HG02571 (cell line): ENCODE results near the gene OGDH.
A peak's percentile ranks its signal among the peaks of the same experiment; 100 is the strongest.
"Not testable (repeated sequence)": the region's sequence is repeated elsewhere in the genome, so short reads cannot be mapped to it uniquely, and the experiment has no call there.

Source experiments
- ATAC-seq: cut with Tn5 transposase; IDR thresholded peaks from one replicate; pipeline ENCODE4 v1.9.1; 2021; ENCODE audit warnings: mild to moderate bottlenecking, moderate library complexity; ENCODE audit not compliant: unreplicated experiment

Gene OGDH

GRCh38 chr7:44732971-44733370 lies 126.5 kb downstream of the OGDH start:
- ATAC-seq = not testable (repeated sequence)

- no peak for ATAC-seq
Observed at GRCh38 chr7:44733708-44734481, 127.5 kb downstream of the OGDH start.

GRCh38 chr7:44735403-44736165 lies 129.2 kb downstream of the OGDH start:
- no peak for ATAC-seq

GRCh38 chr7:44736896-44737295 lies 130.5 kb downstream of the OGDH start:
- no peak for ATAC-seq

- ATAC-seq = no peak
Observed at GRCh38 chr7:44738051-44738723, 131.8 kb downstream of the OGDH start.

GRCh38 chr7:44738876-44739665 lies 132.6 kb downstream of the OGDH start:
- ATAC-seq = no peak

GRCh38 chr7:44740055-44740454 lies 133.6 kb downstream of the OGDH start:
- no peak for ATAC-seq

- no peak for ATAC-seq
Observed at GRCh38 chr7:44743750-44744149, 137.3 kb downstream of the OGDH start.

GRCh38 chr7:44748045-44748947 lies 141.9 kb downstream of the OGDH start, which contains the start of gene ZMIZ2:
Gene ZMIZ2 (plus strand): TSS chr7:44748847. CDS start chr7:44756250, 7,403 bp downstream.
- ATAC-seq = peak; percentile 61

GRCh38 chr7:44748948-44749731 lies 142.7 kb downstream of the OGDH start:
- ATAC-seq = peak; percentile 11

GRCh38 chr7:44749992-44750391 lies 143.6 kb downstream of the OGDH start:
- no peak for ATAC-seq

- ATAC-seq = no peak
Observed at GRCh38 chr7:44750424-44750823, 144.0 kb downstream of the OGDH start.

GRCh38 chr7:44750921-44751571 lies 144.6 kb downstream of the OGDH start:
- ATAC-seq = peak; percentile 48

GRCh38 chr7:44752822-44753221 lies 146.4 kb downstream of the OGDH start:
- ATAC-seq = no peak

GRCh38 chr7:44754802-44755697 lies 148.6 kb downstream of the OGDH start:
- ATAC-seq = no peak

- no peak for ATAC-seq
Observed at GRCh38 chr7:44755698-44756627, 149.5 kb downstream of the OGDH start.
